WTC11 (cell line): Measurements from ENCODE around the gene PRR15L. TPM values are rescaled to one million over a fixed set of nuclear protein-coding genes. Genes with fewer than 3 reads are reported as not detected.

Experiments
- ATAC-seq: fragments of 200-7000 bp; cut with Tn5 transposase; 2 replicates; pipeline ENCODE4 v1.10.0; 2021; ENCODE audit warnings: mild to moderate bottlenecking, moderate library complexity
- CTCF ChIA-PET: fragments of 300-600 bp; sonication (Branson Sonifier 250); formaldehyde crosslinking; loops from one replicate; lab custom pipeline; 2021; ENCODE audit warnings: antibody characterized with exemption; lab: Charles Lee
- POLR2A ChIA-PET: fragments of 350-600 bp; sonication (Branson Sonifier 250); formaldehyde crosslinking; loops from one replicate; lab custom pipeline; 2021; ENCODE audit warnings: antibody characterized with exemption; lab: Charles Lee
- DNase-seq: peaks from one replicate; pipeline ENCODE4 v3.0.0; 2021; ENCODE audit warnings: low spot score
- H3K27ac Mint-ChIP-seq: 2 replicates; pipeline ENCODE4 v1.8.0; 2021; ENCODE audit warnings: mixed read lengths
- H3K27me3 Mint-ChIP-seq: 2 replicates; pipeline ENCODE4 v1.8.0; 2021; ENCODE audit warnings: low read depth, mild to moderate bottlenecking, moderate library complexity, mixed read lengths
- H3K36me3 Mint-ChIP-seq: 2 replicates; pipeline ENCODE4 v1.8.0; 2021; ENCODE audit warnings: mixed read lengths
- H3K4me1 Mint-ChIP-seq: 2 replicates; pipeline ENCODE4 v1.8.0; 2022; ENCODE audit warnings: mixed read lengths
- H3K4me3 Mint-ChIP-seq: 2 replicates; pipeline ENCODE4 v1.8.0; 2021; ENCODE audit warnings: mild to moderate bottlenecking, moderate library complexity, mixed read lengths
- H3K9me3 Mint-ChIP-seq: 2 replicates; pipeline ENCODE4 v1.8.0; 2021; ENCODE audit warnings: mixed read lengths
- AFF4 ChIP-seq: sonication (generic); formaldehyde crosslinking; IDR thresholded peaks from 2 replicates; pipeline ENCODE4 v1.8.1; 2023; ENCODE audit warnings: mild to moderate bottlenecking, missing genetic modification reagents, borderline replicate concordance
- CBFB ChIP-seq: sonication (generic); formaldehyde crosslinking; IDR thresholded peaks from 2 replicates; pipeline ENCODE4 v1.8.1; 2022; ENCODE audit warnings: mild to moderate bottlenecking, low read depth, missing genetic modification reagents
- EMX1 ChIP-seq: fragments of 250-450 bp; sonication (Bioruptor Pico); IDR thresholded peaks from 2 replicates; pipeline ENCODE4 v1.8.0; 2021; ENCODE audit warnings: mild to moderate bottlenecking
- ETV6 ChIP-seq: sonication (generic); formaldehyde crosslinking; IDR thresholded peaks from 2 replicates; pipeline ENCODE4 v1.8.1; 2022; ENCODE audit warnings: mild to moderate bottlenecking, missing genetic modification reagents
- FOXJ3 ChIP-seq: sonication (generic); formaldehyde crosslinking; IDR thresholded peaks from 2 replicates; pipeline ENCODE4 v1.9.0; 2021; ENCODE audit warnings: missing genetic modification reagents, mild to moderate bottlenecking, borderline replicate concordance
- GABPB1 ChIP-seq: sonication (generic); formaldehyde crosslinking; IDR thresholded peaks from 2 replicates; pipeline ENCODE4 v1.8.1; 2023; ENCODE audit warnings: mild to moderate bottlenecking, missing genetic modification reagents
- HMGXB4 ChIP-seq: sonication (generic); formaldehyde crosslinking; IDR thresholded peaks from 2 replicates; pipeline ENCODE4 v1.8.1; 2023; ENCODE audit warnings: mild to moderate bottlenecking, moderate library complexity, missing genetic modification reagents
- TEAD1 ChIP-seq: sonication (generic); formaldehyde crosslinking; IDR thresholded peaks from 2 replicates; pipeline ENCODE4 v1.8.0; 2022; ENCODE audit warnings: mild to moderate bottlenecking, missing genetic modification reagents
- USF1 ChIP-seq: sonication (generic); formaldehyde crosslinking; IDR thresholded peaks from 2 replicates; pipeline ENCODE4 v1.8.0; 2022; ENCODE audit warnings: mild to moderate bottlenecking, missing genetic modification reagents
- ZBTB21 ChIP-seq: sonication (generic); formaldehyde crosslinking; IDR thresholded peaks from 2 replicates; pipeline ENCODE4 v1.8.1; 2023; ENCODE audit warnings: mild to moderate bottlenecking, missing genetic modification reagents, borderline replicate concordance
- ZNF671 ChIP-seq: fragments of 250-450 bp; sonication (Bioruptor Pico); IDR thresholded peaks from 2 replicates; pipeline ENCODE4 v1.8.0; 2021; ENCODE audit warnings: mild to moderate bottlenecking
- total RNA-seq: library from RNA; stranded (reverse); gene quantifications from 3 replicates; pipeline ENCODE4 v1.2.3, GENCODE V29; 2021
- TF ChIP-seq, protein P1 (sequence below): fragments of 250-450 bp; sonication (Bioruptor Pico); IDR thresholded peaks from 2 replicates; pipeline ENCODE4 v1.9.0; 2021; ENCODE audit warnings: mild to moderate bottlenecking
- TF ChIP-seq, protein P2 (sequence below): fragments of 250-450 bp; sonication (Bioruptor Pico); conservative IDR thresholded peaks from 2 replicates; pipeline ENCODE4 v1.9.0; 2021; ENCODE audit warnings: mild to moderate bottlenecking
- TF ChIP-seq, protein P3 (sequence below): sonication (generic); formaldehyde crosslinking; IDR thresholded peaks from 2 replicates; pipeline ENCODE4 v1.8.1; 2022; ENCODE audit warnings: low read depth, mild to moderate bottlenecking, moderate library complexity, missing genetic modification reagents, borderline replicate concordance
- TF ChIP-seq, protein P4 (sequence below): sonication (generic); formaldehyde crosslinking; conservative IDR thresholded peaks from 2 replicates; pipeline ENCODE4 v1.8.1; 2023; ENCODE audit warnings: mild to moderate bottlenecking, low read depth, missing genetic modification reagents, moderate library complexity

PRR15L gene
- total RNA-seq, 1 experiment from 2014 or later = 0.59 TPM

DNA sequence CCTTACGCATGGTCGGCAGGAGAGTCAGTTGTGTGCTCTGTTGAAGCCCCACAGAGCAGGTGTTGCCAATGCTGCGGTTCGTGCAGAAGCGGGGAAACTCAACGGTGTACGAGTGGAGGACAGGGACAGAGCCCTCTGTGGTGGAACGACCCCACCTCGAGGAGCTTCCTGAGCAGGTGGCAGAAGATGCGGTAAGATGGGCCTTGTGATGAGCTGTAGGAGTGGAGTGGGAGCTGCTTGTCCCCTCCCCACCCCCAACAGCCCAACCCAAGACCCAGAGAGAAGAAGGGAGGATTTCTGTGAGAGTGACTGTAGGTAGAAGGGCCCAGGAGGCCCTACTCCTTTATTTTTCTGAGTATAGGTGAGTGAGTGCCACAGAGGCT, 18.1 kb upstream of the PRR15L start:
- no peak overlapping the region for H3K4me3 Mint-ChIP-seq
- CTCF ChIA-PET = interaction anchor here (0.8 to 7.3 kb wide), 6 partner anchors 17 to 49 kb away, joined by 3 to 242 read pairs (median 4); partner anchors contain the start of genes PNPO and PRR15L

More for the DNA sequence above, 18.1 kb upstream of the PRR15L start:
- H3K27me3 Mint-ChIP-seq = no peaks in the 10 kb centered on the region
- no peaks in the 10 kb centered on the region for H3K9me3 Mint-ChIP-seq
- POLR2A ChIA-PET = no interaction called here
- H3K27ac Mint-ChIP-seq = 0 out of 2 replicates have a peak overlapping the region, but pooled peaks have one; percentile 3
- ATAC-seq = no peak
- H3K4me1 Mint-ChIP-seq = peaks cover 9% of the 10 kb centered on the region
- no peak for DNase-seq
- H3K36me3 Mint-ChIP-seq = peaks cover 50% of the 10 kb centered on the region
- TF ChIP-seq GABPB1 (CRISPR knock-in tag) (no peak), CBFB (CRISPR knock-in tag) (no peak), ZNF671 (CRISPR knock-in tag) (no peak), TEAD1 (no peak), ZBTB21 (CRISPR knock-in tag) (no peak), HMGXB4 (CRISPR knock-in tag) (no peak), USF1 (CRISPR knock-in tag) (no peak), AFF4 (CRISPR knock-in tag) (no peak), EMX1 (CRISPR knock-in tag) (no peak), FOXJ3 (CRISPR knock-in tag) (no peak), ETV6 (CRISPR knock-in tag) (no peak)
- TF ChIP-seq, protein P1, sequence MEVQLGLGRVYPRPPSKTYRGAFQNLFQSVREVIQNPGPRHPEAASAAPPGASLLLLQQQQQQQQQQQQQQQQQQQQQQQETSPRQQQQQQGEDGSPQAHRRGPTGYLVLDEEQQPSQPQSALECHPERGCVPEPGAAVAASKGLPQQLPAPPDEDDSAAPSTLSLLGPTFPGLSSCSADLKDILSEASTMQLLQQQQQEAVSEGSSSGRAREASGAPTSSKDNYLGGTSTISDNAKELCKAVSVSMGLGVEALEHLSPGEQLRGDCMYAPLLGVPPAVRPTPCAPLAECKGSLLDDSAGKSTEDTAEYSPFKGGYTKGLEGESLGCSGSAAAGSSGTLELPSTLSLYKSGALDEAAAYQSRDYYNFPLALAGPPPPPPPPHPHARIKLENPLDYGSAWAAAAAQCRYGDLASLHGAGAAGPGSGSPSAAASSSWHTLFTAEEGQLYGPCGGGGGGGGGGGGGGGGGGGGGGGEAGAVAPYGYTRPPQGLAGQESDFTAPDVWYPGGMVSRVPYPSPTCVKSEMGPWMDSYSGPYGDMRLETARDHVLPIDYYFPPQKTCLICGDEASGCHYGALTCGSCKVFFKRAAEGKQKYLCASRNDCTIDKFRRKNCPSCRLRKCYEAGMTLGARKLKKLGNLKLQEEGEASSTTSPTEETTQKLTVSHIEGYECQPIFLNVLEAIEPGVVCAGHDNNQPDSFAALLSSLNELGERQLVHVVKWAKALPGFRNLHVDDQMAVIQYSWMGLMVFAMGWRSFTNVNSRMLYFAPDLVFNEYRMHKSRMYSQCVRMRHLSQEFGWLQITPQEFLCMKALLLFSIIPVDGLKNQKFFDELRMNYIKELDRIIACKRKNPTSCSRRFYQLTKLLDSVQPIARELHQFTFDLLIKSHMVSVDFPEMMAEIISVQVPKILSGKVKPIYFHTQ (CRISPR knock-in tag) = no peak
- TF ChIP-seq, protein P2, sequence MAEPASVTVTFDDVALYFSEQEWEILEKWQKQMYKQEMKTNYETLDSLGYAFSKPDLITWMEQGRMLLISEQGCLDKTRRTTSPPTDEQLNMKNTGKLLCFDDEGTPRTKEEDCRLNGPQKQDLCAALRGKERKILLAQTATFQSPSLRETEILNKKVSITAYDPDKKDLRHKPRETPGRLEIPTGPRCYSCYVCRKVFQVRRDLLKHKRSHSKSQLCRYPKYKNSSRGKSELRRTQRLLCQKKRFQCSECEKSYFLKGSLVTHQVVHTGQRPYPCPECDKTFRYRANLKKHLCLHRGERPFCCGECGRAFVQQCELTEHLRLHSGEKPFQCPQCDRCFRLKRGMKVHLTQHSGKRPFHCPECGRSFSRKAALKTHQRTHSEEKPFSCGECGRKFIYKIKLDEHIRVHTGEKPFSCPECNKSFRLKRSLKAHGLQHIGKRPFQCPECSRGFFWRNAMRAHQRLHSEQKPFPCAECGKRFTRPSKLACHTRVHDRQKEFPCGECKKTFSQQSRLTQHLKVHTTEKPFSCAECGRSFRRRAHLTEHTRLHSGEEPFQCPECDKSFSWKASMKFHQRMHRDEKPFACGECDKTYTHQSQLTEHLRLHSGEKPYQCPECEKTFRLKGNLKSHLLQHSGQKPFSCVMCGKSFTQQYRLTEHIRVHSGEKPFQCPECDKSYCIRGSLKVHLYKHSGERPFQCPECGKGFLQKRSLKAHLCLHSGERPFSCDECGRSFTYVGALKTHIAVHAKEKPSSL (CRISPR knock-in tag) = no peak
- TF ChIP-seq, protein P3, sequence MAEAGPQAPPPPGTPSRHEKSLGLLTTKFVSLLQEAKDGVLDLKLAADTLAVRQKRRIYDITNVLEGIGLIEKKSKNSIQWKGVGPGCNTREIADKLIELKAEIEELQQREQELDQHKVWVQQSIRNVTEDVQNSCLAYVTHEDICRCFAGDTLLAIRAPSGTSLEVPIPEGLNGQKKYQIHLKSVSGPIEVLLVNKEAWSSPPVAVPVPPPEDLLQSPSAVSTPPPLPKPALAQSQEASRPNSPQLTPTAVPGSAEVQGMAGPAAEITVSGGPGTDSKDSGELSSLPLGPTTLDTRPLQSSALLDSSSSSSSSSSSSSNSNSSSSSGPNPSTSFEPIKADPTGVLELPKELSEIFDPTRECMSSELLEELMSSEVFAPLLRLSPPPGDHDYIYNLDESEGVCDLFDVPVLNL (CRISPR knock-in tag) = no peak
- TF ChIP-seq, protein P4, sequence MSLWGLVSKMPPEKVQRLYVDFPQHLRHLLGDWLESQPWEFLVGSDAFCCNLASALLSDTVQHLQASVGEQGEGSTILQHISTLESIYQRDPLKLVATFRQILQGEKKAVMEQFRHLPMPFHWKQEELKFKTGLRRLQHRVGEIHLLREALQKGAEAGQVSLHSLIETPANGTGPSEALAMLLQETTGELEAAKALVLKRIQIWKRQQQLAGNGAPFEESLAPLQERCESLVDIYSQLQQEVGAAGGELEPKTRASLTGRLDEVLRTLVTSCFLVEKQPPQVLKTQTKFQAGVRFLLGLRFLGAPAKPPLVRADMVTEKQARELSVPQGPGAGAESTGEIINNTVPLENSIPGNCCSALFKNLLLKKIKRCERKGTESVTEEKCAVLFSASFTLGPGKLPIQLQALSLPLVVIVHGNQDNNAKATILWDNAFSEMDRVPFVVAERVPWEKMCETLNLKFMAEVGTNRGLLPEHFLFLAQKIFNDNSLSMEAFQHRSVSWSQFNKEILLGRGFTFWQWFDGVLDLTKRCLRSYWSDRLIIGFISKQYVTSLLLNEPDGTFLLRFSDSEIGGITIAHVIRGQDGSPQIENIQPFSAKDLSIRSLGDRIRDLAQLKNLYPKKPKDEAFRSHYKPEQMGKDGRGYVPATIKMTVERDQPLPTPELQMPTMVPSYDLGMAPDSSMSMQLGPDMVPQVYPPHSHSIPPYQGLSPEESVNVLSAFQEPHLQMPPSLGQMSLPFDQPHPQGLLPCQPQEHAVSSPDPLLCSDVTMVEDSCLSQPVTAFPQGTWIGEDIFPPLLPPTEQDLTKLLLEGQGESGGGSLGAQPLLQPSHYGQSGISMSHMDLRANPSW = no peak
